ENCODE measurements around the gene IGSF11. TPM values are rescaled to one million over a fixed set of nuclear protein-coding genes. Genes with fewer than 3 reads are reported as not detected.
A peak's percentile ranks its signal among the peaks of the same experiment; 100 is the strongest.

IGSF11 gene
- total RNA-seq, 1 donor from 2014 or later = 1.3 TPM

GRCh38 chr3:118912188-118912587 is 122.5 kb downstream of the IGSF11 start:
- Mint-ChIP-seq H3K4me1 (peaks cover 7% of the 10 kb centered on the region), H3K9me3 (no peaks in the 10 kb centered on the region), H3K4me3 (no peak overlapping the region), H3K27me3 (ENCODE audit: low read depth) (no peaks in the 10 kb centered on the region), H3K27ac (ENCODE audit: unreplicated experiment) (peak overlapping the region; percentile 60), H3K36me3 (ENCODE audit: low read depth) (no peaks in the 10 kb centered on the region)
- no peak for DNase-seq (ENCODE audit: low read depth, low spot score)
- no peak for TF ChIP-seq CTCF (conservative IDR thresholded peaks at IDR 0.05)

DNA sequence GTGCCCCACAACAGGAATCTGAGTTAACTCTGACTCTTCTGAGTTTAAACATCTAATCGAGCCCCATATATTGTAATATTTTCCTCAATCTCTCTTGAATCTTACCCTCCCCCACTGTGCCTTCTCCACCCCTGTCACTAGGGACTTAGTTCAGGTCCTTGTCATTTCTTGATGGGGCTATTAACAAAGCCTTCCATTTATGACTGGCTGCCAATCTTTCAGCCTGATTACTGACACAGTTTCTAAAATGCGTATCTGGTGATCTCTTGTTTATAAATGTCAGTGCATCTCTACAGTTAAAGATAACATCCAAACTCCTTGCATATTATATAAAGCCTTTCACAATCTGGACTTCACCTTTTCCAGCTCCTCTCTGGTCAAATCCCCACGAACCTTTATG is 124.3 kb downstream of the IGSF11 start:
- no peaks in the 10 kb centered on the region for H3K27me3 Mint-ChIP-seq (ENCODE audit: low read depth)
- no peak for DNase-seq (ENCODE audit: low read depth, low spot score)
- TF ChIP-seq CTCF (conservative IDR thresholded peaks at IDR 0.05) = no peak
- H3K36me3 Mint-ChIP-seq (ENCODE audit: low read depth) = no peaks in the 10 kb centered on the region
- H3K4me3 Mint-ChIP-seq = no peak overlapping the region
- no peak overlapping the region for H3K27ac Mint-ChIP-seq (ENCODE audit: unreplicated experiment)
- H3K4me1 Mint-ChIP-seq = peaks cover 7% of the 10 kb centered on the region
- H3K9me3 Mint-ChIP-seq = no peaks in the 10 kb centered on the region

- Mint-ChIP-seq H3K36me3 (ENCODE audit: low read depth) (no peaks in the 10 kb centered on the region), H3K27ac (ENCODE audit: unreplicated experiment) (no peak overlapping the region), H3K27me3 (ENCODE audit: low read depth) (no peaks in the 10 kb centered on the region), H3K9me3 (no peaks in the 10 kb centered on the region), H3K4me1 (peaks cover 7% of the 10 kb centered on the region), H3K4me3 (no peak overlapping the region)
- no peak for DNase-seq (ENCODE audit: low read depth, low spot score)
- TF ChIP-seq CTCF (conservative IDR thresholded peaks at IDR 0.05) = no peak
These were observed 124.9 kb downstream of the IGSF11 start for GRCh38 chr3:118909763-118910162.

DNA sequence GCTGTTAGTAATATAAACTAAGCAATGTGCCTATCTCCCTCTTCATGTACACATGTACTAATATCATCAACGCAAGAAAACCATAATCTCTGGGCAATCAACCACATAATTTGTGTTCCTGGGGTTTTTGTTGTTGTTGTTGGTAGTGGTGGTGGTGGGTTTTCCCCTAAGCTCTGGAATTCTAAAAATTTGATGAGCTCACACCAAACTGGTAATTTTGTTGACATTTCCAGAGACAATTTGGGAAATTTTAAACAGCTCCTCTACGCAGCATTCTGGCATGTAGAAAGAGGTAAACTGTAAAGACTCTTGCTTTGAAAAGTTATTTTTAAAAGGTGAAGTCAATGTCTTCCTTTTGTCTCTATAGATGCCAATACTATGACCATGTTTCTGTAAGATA is 126.7 kb downstream of the IGSF11 start:
- H3K27ac Mint-ChIP-seq (ENCODE audit: unreplicated experiment) = no peak overlapping the region
- H3K9me3 Mint-ChIP-seq = no peaks in the 10 kb centered on the region
- H3K27me3 Mint-ChIP-seq (ENCODE audit: low read depth) = no peaks in the 10 kb centered on the region
- DNase-seq (ENCODE audit: low read depth, low spot score) = no peak
- no peak for TF ChIP-seq CTCF (conservative IDR thresholded peaks at IDR 0.05)
- no peaks in the 10 kb centered on the region for H3K36me3 Mint-ChIP-seq (ENCODE audit: low read depth)
- H3K4me3 Mint-ChIP-seq = no peak overlapping the region
- peaks cover 7% of the 10 kb centered on the region for H3K4me1 Mint-ChIP-seq

- no peaks in the 10 kb centered on the region for H3K27me3 Mint-ChIP-seq (ENCODE audit: low read depth)
- DNase-seq (ENCODE audit: low read depth, low spot score) = no peak
- H3K4me1 Mint-ChIP-seq = no peaks in the 10 kb centered on the region
- no peak overlapping the region for H3K27ac Mint-ChIP-seq (ENCODE audit: unreplicated experiment)
- H3K4me3 Mint-ChIP-seq = no peak overlapping the region
- H3K36me3 Mint-ChIP-seq (ENCODE audit: low read depth) = no peaks in the 10 kb centered on the region
- no peak for TF ChIP-seq CTCF (conservative IDR thresholded peaks at IDR 0.05)
- no peaks in the 10 kb centered on the region for H3K9me3 Mint-ChIP-seq
These were observed 133.7 kb downstream of the IGSF11 start for GRCh38 chr3:118900737-118901525.

All from neural crest cell (in vitro differentiated cells).